Keratinocyte (primary cell): Measurements from ENCODE around the gene CCDC122.

Experiments used
- EZH2 ChIP-seq: IDR thresholded peaks from one replicate; pipeline ENCODE4 v1.6.1; 2012; ENCODE audit warnings: inconsistent platforms, mild to moderate bottlenecking, low read length, moderate library complexity
- TF ChIP-seq, protein P1 (sequence below), 3 experiments: IDR thresholded peaks in 1 of 3; conservative IDR thresholded peaks in 1 of 3; optimal IDR thresholded peaks in 1 of 3; 2 replicates in 2 of 3; 3 replicates in 1 of 3; pipeline versions ENCODE3 to v1.5.1; 2011; ENCODE audit warnings: low read length in 3 of 3, mild to moderate bottlenecking in 3 of 3, moderate library complexity in 2 of 3, control low read depth in 1 of 3, inconsistent platforms in 1 of 3; ENCODE audit not compliant: insufficient read depth in 2 of 3; ENCODE audit errors: extremely low read depth in 1 of 3

DNA sequence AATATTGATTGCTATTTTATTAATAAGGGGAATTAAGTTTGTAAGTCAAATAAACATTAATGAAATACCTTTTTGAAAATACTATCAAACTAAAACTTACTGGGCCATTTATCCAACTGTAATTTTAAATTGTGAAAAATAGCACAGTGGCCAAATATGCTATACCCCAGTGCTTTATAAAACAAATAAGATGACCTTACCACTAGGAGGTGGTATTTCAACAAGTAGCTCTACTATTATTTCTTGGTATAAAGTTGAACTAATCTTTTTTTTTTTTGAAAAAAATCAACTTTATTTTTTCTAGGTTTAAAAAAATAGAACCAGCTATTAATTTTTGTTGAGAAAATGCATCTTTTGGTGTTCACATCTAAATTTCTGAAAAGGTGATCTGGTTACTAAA lies 14.9 kb upstream of the CCDC122 start:
- TF ChIP-seq, protein P1, sequence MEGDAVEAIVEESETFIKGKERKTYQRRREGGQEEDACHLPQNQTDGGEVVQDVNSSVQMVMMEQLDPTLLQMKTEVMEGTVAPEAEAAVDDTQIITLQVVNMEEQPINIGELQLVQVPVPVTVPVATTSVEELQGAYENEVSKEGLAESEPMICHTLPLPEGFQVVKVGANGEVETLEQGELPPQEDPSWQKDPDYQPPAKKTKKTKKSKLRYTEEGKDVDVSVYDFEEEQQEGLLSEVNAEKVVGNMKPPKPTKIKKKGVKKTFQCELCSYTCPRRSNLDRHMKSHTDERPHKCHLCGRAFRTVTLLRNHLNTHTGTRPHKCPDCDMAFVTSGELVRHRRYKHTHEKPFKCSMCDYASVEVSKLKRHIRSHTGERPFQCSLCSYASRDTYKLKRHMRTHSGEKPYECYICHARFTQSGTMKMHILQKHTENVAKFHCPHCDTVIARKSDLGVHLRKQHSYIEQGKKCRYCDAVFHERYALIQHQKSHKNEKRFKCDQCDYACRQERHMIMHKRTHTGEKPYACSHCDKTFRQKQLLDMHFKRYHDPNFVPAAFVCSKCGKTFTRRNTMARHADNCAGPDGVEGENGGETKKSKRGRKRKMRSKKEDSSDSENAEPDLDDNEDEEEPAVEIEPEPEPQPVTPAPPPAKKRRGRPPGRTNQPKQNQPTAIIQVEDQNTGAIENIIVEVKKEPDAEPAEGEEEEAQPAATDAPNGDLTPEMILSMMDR (optimal IDR thresholded peaks at IDR 0.05 in 1 of 3, IDR thresholded peaks at IDR 0.05 in 1 of 3, conservative IDR thresholded peaks at IDR 0.05 in 1 of 3; ENCODE audit: extremely low read depth in 1 of 3, insufficient read depth in 2 of 3, low read length in 3 of 3), result peak in 1 of 3 experiments; percentile 26
- no peak for TF ChIP-seq EZH2
